HG02943 (cell line): ENCODE data around the gene ATG9A.

Experiments
- ATAC-seq: cut with Tn5 transposase; IDR thresholded peaks from one replicate; pipeline ENCODE4 v1.9.1; 2021; ENCODE audit warnings: mild to moderate bottlenecking, low read depth, moderate library complexity; ENCODE audit not compliant: unreplicated experiment

ATG9A gene

DNA sequence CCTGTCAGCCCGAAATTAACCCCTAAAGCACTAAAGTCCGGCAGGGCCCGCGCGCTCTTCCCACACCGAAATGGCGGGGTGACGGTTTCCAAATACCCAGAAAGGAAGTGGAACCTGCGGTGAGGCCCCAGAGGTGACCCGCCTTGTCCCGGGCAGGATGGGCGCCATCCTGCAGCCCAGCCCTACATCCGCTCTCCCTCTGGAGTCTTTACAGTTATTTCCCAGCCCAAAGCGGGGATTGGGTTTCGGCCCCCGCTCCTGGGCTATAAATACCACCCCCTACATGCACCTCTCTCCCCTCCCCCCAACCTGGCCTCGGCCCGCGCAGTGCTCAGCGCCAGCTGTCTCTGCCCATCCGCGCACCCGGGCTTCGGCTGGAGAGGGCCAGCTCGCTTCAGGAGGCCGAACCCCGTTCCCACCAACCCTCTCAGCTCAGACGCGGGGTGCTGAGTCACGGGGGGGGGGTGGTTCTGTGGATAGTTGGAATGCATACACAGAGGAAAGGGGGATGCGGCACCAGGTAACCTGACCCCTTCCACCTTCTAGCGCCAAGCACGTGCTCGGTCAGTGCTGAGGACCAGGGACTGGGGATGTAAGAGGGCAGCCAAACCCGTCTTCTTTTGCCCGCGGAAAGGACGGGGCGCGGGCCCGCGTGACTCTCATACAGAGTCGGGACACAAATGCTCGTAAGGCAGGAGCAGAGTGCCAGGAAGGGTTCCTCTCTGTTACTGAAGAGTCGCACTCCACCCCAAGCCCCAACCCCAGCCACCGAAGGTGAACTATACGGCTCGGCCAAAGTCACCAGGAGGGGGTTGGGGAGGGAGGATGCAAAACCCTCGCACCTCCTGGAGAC, 23.7 kb upstream of the ATG9A start, which contains the start of gene TUBA4B:
TSS of gene TUBA4B (plus strand) at position 344 of the 853 bp plus-strand sequence. CDS start at position 509, 165 bp downstream.
- ATAC-seq, result peak; percentile 16

GRCh38 chr2:219252570-219252899, 23.1 kb upstream of the ATG9A start:
- no peak for ATAC-seq

GRCh38 chr2:219252084-219252483, 22.6 kb upstream of the ATG9A start:
- ATAC-seq, result no peak

DNA sequence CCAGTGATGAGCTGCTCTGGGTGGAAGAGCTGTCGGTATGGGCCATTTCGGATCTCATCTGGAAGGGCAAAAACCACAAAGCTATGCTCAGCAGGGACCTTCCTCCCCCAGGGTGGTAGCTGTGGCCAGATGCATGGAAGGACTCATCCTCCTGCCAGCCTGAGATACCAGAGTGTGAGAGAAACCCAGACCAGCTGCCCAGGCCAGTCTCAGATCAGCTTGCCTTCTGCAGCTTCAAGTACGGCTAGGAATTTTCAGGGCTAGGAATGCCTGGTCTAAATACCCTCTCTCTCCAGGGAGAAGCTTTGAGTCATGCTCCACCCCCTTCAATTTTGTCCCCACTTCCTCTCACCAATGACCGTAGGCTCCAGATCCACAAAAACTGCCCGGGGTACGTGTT, 22.2 kb upstream of the ATG9A start:
- no peak for ATAC-seq

DNA sequence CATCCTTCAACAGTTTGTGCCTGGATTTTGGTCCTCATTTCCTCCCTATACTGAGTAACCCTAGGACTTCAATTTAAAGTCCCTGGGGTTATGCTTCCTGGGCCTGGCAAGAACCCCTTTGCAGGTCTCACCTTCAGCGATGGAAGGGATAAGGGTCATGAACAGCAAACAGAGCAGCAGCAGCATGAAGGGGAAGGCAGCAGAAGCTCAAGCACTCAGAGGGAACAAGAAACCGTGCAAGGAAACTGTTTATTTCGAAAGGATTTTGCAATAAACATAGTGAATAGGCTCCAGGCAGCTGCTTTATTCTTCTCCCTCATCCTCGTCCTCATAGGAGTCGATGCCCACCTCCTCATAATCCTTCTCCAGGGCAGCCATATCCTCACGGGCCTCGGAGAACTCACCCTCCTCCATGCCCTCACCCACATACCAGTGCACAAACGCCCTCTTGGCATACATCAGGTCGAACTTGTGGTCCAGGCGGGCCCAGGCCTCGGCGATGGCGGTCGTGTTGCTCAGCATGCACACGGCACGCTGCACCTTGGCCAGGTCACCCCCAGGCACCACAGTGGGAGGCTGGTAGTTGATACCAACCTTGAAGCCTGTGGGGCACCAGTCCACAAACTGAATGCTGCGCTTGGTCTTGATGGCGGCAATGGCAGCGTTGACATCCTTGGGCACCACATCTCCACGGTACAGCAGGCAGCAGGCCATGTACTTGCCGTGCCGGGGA, 20.8 kb upstream of the ATG9A start:
- no peak for ATAC-seq

DNA sequence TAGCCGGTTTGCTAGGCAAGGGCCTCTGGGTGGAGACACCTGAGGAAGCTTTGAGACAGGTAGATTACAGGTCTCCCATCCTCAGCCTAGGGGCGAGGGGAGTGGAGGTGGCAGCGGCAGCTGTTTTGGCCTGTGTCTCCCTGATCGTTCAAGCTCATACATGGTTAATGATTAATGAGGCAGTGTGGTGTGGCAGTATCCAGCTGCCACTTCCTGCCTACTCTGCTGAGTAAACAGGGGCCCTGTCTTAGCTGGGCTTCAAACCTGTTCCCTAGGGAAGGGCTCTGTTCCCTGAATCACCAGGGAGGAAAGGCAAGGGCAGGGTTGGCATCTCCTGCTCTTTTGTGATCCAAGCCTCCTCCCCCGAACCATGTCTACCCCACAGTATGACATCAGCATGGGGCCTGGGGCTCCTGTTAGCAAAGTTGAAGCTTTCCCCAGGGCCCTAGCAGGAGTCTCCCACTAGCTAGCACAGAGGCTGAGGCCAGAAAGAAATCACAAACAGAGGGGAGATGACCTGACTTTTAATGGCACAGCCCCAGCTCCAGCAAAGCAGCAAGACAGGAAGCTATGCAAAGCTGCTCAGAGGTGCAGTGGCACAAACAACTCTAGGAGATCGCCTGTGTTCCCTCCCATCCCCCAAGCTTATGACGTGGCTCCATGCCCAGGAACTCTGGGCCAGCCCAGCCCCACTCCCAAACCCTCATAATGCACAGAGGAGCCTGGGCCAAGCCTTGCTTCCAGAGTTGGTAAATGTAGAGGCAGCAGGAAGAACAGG, 20.0 kb upstream of the ATG9A start:
- ATAC-seq, result peak; percentile 39

DNA sequence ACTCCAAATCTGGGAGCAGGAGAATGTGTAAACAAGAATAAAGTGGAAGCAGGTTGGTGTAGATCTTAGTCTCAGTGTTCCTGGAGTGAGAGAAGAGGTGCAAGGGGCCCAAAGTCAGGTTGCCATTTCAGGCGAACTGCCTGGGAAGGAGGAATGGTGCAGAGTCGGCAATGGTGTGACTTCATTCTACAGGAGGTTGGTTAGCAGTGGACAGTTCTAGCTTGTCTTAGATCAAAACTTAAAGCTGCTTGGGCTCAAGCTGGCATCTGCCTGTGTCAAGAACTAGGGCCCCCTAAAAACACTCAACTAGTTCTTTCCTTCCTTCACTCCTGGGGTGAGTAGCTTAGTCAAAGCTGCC, 19.4 kb upstream of the ATG9A start:
- no peak for ATAC-seq

- no peak for ATAC-seq
These were observed 18.5 kb upstream of the ATG9A start for GRCh38 chr2:219247678-219248642.

DNA sequence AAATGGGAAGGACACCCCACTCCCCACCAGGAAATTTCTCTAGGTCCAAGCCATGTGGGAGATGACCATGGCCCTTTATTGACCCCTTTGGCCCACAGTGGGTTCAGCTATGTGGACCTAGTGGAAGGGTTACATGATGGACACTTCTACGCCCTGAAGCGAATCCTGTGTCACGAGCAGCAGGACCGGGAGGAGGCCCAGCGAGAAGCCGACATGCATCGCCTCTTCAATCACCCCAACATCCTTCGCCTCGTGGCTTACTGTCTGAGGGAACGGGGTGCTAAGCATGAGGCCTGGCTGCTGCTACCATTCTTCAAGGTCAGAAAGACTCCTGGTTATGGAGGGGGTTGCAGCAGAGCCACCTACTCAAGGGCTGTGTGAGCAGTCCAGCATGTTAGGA, 17.1 kb upstream of the ATG9A start:
- ATAC-seq, result no peak

DNA sequence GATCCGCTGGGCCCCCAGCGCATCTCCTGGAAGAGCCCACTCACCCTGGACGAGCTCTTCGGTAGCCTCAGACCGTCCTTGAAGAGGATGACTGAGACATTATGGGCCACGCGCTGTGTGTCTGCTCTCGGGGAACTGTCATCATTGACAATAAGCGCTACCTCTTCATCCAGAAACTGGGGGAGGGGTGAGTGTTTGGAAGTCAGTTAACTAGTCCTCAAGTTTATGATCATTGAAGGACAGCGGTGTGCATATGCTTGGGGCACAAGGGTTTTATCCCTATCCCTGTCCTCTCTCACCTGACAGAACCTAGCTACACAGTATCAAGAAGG, 16.4 kb upstream of the ATG9A start:
- ATAC-seq, result no peak

DNA sequence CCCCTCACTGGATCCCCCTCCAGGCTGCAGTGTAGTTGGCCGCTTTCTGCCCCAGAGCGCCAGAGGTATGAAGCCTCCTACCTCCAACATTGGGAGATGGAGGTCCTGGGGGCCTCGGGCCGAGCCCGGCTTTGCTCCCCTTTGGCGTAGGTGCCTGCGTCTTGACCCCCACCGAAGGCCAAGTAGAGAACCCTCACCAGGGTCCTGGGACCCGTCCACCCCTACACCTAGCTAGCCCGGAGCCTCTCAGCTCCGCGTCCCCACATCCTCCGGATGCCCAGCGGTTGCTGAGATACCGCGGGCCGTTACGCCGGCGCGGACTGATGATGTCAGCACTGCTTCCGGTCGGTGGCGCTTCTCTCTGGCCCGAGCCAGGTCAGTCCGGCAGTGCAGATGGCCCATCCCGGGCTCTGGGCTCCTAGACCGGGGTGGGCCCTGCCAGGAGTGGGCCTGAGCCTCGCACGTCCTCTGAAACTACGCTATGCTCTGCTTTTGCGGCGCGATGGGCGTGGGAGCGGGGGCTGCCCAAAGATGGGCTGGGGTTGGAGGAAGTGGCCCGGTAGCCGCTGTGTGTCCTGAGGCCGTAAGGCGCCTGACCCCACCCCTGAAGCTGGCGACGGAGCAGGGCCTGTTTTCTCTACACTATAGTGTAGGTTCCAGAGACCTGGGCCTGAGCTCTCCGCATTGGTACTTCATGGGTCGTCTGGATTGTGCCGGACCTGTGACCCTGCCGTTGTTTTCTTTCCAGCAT, 15.9 kb upstream of the ATG9A start, which contains the start of the genes GLB1L and STK16:
TSS of gene GLB1L (minus strand) at position 297 of the 751 bp plus-strand sequence. CDS start 1,871 bp downstream, outside the sequence.
TSS of gene STK16 (plus strand) at position 332 of the 751 bp plus-strand sequence. CDS start 521 bp downstream, outside the sequence.
- ATAC-seq, result peak; percentile 47

GRCh38 chr2:219244789-219245147, 15.3 kb upstream of the ATG9A start:
- ATAC-seq, result no peak

DNA sequence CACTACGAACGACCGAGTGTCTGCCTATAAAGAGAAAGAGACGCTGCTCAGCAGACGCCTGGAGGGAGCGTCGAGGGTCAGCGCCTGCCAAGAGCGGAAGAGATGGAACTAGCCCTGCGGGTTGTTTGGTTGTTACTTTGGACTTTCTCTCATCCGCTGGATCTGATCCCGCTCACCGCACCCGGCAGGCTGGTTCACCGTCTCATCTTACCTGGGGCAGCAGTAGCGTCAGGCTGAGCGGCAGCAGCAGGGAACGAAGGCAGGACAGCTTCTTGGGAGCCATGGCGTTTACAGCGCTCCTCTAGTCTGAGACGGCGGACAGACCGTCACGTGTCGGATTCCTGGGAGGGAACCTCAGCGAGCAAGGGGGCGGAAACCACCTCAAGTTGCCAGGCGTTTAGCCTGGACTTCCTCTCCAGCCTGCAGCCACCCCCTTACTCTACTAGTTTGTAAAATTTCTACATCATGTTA, 13.9 kb upstream of the ATG9A start:
- no peak for ATAC-seq

- ATAC-seq, result no peak
These were observed 4.9 kb upstream of the ATG9A start for GRCh38 chr2:219234331-219234730.

DNA sequence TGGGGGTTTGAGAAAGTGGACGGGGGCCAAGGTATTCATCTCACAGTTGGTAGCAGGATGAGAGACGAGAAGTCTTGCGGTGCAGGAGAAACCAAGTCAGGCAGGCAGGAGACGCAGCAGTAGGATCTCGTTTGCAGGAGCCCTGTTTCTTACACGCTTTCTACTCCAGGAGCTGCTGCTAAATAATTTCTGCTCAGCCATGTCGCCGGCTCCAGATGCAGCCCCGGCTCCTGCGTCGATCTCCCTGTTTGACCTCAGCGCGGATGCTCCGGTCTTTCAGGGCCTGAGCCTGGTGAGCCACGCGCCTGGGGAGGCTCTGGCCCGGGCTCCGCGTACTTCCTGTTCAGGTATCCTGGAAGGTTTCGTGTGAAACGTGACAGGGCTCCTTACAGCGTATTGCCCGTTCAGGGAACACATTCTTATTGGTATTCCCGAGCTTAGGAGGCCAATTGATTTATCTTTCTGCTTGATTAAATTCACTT, 664 bp upstream of the ATG9A start:
- no peak for ATAC-seq

DNA sequence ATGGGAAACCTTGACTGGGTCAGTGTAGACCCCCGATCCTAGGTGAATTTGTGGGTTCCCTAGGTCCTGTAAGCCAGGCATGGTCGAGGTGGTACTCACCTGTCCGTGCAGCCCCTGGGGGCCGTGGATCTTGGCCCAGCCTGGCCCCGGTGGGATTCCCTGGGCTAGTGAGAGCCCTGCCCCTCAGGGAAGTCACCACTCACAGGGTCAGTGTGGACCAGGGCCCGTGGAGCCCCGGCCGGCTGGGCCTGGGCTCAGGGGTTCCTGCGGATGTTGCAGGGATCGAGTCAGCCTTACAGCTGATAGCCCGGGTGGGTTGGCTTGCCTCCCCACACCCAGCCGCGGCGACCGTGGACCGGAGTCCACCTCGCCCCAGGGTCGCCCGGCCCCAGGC, 528 bp downstream of the ATG9A start:
- peak; percentile 15 for ATAC-seq

DNA sequence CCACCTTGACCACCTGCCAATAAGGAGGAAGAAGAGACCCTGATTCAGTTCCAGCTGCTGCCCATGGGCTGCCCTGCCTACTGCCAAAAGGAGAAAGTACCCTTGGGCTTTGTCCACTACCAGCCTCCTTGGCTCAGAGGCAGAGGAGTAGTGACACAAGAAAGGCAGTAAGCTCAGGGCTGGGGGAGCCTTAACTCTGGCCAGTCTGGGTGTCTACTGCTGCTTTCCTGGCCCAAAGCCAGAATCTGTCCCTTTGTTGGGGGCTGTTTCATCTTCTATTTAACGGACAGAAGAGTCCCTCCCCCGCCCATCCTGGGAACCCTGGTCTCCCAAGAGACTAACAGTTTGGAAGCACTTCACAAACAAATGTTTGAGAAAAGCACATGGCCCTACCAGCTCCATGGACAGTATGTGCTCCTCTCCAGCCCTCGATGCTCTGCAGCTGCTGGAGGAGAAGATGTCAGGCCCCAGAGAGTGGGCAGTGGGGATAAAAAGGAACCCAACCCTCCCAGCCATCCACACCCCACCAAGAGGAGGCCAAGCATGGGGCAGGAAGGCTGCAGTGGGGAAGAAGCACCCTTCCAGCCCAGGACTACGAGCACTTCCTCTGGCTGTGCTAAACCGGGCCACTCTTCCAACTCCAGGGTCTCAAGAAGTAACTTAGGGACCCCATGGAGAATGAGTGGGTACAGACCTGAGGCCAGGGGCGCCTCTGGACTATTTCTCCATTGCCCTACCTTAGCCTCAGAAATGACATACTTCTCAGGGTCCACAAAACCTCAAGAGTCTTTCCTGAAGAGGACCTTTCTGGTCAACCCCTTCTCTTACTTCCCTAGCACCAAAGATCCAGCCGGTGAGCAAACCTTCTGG, 1.2 kb downstream of the ATG9A start:
- no peak for ATAC-seq

DNA sequence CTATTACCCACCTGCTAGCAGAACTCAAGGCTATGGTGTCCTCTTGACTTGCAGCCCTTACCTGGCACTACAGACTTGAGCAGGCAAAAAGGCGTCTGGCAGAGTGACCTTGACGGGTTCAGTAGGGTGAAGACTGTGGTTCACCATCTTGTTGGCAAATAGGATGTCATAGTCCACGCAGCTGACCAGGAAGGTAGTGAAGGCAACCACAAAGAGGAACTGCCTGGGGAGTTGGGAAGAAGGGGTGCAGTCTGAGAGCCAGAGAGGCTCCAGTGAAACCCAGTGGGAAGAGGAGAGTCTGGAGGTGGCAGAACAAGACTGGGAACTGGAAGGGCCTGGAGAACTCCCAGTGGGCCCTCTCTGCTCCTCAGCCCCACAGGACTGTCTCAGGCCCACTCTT, 4.1 kb downstream of the ATG9A start:
- ATAC-seq, result no peak
